ENCODE data around the gene C12orf57.
"Not testable (repeated sequence)": the region's sequence is repeated elsewhere in the genome, so short reads cannot be mapped to it uniquely, and the experiment has no call there.

The C12orf57 gene, protein sequence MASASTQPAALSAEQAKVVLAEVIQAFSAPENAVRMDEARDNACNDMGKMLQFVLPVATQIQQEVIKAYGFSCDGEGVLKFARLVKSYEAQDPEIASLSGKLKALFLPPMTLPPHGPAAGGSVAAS

DNA sequence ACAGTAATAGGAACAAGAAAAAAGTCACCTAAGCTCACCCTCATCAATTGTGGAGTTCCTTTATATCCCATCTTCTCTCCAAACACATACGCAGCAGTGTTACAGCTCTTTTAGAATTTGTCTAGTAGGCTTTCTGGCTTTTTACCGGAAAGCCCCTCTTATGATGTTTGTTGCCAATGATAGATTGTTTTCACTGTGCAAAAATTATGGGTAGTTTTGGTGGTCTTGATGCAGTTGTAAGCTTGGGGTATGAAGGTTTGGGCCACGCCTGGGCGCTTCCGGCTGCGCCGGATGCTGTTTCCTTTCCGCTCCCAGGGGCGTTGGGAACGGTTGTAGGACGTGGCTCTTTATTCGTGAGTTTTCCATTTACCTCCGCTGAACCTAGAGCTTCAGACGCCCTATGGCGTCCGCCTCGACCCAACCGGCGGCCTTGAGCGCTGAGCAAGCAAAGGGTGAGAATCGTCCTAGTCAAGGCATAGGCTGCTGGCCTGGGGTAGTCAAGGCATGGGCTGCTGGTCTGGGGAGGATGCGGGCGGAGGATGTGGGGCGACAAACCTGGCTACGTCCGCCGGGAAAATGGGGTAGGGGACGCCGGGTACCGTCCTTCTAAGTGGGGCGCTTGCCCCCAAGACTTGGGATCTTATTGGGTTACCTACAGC is at the start of gene C12orf57, which contains the start of gene RNU7-1:
TSS of gene C12orf57 (plus strand) at position 301 of the 659 bp plus-strand sequence. CDS start at position 401, 100 bp downstream.
TSS of gene RNU7-1 (plus strand) at position 95 of the 659 bp plus-strand sequence.
- DNase-seq: peak; percentile 99

DNA sequence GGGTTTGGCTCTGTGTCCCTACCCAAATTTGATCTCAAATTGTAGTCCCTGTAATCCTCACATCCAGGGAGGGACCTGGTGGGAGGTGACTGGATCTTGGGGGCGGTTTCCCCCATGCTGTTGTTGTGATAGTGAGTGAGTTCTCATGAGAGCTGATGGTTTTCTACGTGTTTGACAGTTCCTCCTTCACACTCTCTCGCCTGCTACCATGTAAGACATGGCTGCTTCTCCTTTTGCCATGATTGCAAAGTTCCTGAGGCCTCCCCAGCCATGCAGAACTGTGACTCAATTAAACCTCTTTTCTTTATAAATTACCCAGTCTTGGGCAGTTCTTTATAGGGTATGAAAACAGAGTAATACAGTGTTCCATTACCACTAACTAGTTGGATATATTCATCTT is 49.5 kb upstream of the C12orf57 start:
- no peak for DNase-seq

DNA sequence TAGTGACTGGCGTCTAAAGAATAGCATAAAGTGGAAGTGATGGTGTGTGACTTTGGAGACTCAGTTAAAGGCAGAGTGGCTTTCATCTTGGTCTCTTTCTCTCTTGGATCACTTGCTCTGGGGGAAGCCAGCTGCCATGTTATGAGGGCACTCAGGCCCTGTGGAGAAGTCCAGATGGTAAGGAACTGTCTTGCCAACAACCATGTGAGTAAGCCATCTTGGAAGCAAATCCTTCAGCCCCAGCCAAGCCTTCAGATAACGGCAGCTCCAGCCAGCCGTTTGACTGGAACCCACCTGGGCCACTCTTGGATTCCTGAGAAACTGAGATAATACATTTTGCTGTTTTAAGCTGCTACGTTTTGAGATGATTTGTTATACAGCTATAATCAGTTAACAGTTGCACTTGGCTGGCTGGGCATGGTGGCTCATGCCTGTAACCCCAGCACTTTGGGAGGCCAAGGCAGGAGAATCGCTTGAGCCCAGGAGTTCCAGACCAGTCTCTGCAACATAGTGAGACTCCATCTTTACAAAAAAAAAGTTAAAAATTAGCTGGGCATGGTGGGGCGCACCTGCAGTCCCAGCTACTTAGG is 46.9 kb upstream of the C12orf57 start:
- DNase-seq: no peak

DNA sequence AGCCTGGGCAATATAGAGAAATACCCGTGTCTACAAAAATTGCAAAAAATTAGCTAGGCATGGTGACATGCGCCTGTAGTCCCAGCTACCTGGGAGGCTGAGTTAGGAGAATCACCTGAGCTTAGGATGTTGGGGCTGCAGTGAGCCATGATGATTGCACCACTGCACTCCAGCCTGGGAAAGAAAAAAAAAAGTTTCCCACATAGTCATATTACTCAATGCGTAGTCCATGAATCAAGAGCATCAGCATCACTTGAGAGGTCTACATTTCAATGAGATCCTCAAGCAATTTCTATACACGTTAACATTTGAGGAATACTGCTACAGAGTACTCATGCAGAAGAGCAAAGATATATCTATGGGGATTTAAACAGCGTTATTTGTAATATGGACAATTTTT is 44.4 kb upstream of the C12orf57 start:
- no peak for DNase-seq

DNA sequence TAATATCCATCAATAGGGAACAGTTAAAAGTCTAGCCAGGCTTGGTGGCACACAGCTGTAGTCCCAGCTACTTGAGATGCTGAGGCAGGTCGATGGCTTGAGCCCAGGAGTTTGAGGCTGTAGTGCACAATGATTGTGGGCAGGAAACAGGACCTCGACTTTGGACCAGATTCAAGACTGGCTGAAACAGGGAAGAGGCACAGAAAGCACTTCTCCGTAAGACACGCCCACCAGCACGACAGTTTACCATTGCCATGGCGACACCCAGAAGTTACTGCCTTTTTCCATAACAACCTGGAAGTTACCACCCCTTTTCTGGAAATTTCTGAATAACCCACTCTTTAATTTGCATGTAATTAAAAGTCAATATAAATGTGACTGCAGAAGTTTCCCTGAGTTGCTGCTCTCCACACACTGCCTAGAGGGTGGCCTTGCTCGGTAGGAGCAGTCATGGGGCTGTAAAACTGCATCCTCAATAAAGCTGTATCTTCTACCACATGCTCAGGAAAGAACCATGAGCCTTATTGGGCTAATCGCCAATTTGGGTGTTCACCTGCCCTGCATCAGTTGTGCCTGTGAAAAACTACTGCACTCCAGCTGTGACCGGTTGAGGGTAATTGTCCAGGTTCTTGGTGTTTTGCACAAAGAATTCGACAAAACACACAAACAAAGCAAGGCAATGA is 43.8 kb upstream of the C12orf57 start:
- DNase-seq: no peak

DNA sequence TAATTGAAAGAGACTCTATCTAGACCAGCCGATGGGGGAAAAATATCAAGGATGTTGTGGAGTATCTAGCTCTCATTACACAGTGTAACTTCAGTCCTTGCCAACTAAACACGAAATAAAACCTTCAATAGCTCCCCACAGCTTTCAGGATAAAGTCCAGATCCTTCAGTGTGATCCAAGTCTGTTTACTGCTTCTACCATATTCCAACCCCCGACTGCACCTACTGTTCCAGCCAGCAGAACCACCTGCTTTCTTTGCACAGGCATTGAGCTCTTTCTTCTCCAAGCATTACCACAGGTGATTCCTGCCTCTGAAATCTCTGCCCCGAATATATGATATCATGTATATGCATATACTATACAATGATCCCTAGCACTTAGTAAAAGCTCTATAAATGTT is 41.4 kb upstream of the C12orf57 start:
- DNase-seq: no peak

DNA sequence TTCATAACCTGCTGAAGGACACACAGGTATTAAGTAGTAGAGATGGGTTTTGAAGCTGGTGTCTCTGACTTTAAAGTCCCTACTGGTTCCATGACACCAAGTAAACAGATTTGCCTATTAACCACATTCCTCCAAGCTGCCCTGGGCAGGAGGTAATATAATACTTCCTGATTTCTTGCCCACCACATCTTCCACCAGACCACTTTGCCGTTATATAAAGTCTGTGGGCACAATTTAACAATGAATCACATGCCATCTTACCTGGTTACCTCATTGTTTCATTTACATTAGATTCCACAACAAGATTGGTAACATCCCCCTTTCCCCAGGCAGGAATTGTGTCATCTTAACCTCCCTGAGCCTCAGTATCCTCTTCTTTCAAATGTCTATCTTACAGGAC is 40.1 kb upstream of the C12orf57 start:
- DNase-seq: no peak

DNA sequence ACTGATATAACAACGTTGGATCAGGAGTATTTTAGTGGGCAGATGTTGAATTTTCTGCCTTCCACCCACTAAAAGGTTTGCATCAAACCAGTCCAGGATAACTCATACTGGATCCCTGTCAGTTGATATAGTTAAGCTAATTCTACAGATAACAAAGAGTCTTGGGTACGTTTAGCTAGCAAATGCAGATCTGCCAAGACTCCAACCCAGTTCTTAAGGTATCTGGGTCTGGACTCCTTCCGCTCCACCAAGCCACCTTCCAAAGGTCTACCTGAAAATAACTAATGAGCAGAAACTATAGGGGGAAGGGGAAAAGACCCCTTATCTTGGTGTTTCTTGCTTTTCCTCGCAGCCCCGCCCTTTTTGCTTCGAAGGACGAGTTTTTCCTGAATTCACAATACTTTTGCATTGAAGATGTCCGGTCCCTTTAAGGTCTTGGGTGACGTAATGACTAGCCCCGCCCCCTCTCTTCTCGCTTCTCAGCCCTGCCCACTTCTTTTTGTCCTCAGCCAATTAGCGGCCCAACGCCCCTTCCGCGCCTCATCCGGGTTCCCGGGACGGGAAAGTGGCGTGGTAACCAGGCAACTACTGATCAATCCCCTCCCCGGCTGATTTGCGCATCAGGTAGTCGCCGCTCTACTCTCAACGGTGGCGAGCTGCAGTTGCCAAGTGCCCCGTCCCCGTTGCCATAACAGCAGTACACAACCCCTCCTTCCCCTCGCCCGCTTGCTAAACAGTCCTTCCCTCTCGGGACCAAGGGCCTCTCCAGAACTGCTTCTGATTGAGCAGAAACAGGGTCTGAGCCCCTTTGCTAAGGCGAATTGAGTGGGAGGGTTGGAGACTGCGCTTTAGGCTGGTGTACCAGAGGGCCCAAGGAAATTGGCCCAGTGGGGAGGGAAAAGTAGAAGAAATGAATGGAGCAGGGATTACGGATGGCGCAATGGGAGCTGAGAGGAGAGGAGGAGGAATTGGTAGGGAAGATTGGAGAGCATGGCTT is 39.2 kb upstream of the C12orf57 start, which contains the start of gene LRRC23:
TSS of gene LRRC23 (plus strand) at position 543 of the 997 bp plus-strand sequence. CDS start 812 bp downstream, outside the sequence.
- DNase-seq: peak; percentile 100

DNA sequence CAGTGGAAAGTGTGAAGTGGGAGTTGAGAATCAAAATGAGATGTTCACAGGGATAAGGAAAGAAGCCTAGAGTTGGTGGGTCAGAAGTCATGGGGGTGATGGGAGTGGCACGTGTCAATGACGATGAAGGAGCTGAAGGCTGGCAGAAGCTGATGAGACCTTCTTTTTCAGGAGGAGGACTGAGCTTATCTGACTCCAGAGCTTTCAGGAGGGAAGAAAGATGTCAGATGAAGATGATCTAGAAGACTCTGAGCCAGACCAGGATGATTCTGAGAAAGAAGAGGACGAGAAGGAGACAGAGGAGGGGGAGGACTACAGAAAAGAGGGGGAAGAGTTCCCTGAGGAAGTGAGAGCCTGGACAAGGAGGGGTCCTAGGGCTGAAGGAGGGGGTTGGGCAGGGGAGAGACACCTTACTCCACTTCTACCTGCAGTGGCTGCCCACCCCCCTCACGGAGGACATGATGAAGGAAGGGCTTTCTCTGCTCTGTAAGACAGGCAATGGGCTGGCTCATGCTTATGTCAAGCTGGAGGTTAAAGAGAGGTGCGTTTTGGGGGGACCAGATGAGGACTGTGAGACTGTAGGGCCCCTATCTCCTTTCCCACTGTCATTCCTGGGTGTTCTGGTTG is 38.3 kb upstream of the C12orf57 start:
- no peak for DNase-seq

DNA sequence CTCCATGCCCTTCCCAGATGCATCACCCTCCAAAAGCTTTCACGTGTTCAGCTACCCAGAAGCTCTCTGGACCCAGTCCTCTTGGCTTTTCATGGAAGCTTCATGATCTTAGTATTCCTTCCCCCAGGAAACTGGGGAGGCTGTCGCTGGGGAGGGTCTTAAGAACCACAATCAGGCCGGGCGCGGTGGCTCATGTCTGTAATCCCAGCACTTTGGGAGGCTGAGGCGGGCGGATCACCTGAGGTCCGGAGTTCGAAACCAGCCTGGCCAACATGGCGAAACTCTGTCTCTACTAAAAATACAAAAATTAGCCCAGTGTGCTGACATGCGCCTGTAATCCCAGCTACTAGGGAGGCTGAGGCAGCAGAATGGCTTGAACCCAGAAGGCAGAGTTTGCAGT is 35.7 kb upstream of the C12orf57 start:
- not testable (repeated sequence) for DNase-seq

DNA sequence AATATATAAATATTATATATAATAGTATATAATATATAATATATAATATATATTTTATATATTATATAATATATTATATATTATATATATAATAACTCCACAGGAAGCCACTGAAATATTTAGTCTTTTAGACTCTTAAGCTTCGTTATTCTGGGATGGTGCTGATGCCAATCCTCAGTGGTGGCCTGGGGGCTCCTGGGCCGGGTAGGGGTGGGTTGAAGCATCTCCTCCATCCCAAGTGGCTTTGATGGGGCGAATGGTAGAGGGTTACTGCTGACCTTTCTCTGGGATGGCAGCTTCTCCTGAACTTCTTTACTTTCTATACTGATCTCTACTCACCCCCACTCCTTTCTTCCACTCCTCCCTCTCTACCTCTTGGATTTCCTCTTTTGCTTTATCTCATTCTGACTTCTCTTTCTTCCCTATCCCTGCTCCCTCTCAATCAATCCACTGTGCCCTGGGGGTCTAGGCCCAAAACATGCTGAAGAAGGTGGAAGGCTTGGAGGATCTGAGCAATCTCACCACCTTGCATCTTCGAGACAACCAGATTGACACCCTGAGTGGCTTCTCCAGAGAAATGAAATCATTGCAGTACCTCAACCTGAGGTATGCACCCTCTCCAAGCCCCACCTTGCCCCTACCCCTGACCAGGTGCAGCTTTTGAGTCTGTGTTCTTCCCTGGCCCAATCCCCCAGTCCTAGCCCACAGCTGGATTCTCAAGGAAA is 34.2 kb upstream of the C12orf57 start:
- DNase-seq: no peak

DNA sequence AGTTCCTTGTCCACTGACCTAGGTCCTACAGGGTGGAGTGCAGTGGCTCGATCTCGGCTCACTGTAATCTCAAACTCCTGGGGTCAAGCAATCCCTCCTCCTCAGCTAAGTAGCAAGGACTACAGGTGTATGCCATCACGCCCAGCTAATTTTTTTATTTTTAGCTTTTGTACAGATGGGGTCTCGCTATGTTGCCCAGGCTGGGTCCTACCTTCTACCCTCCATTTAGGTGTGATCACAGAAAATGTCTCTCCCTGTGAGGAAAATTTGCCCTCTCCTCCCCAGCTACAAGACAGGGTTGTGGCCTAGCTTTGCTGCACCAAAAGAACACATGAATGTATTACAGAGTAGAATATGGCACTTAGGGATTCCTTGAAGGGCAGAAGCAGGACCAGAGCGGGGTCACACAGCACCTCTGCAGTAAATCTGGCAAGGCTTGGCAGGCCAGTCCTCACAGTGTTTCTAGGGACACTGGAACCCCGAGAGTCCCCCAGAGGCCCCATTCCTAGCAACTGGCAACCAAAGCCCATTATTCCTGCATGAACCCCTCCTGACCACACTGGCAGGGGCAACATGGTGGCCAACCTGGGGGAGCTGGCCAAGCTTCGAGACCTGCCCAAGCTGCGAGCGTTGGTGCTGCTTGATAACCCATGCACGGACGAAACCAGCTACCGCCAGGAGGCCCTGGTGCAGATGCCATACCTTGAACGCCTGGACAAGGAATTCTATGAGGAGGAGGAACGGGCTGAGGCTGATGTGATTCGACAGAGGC is 31.5 kb upstream of the C12orf57 start:
- DNase-seq: no peak

DNA sequence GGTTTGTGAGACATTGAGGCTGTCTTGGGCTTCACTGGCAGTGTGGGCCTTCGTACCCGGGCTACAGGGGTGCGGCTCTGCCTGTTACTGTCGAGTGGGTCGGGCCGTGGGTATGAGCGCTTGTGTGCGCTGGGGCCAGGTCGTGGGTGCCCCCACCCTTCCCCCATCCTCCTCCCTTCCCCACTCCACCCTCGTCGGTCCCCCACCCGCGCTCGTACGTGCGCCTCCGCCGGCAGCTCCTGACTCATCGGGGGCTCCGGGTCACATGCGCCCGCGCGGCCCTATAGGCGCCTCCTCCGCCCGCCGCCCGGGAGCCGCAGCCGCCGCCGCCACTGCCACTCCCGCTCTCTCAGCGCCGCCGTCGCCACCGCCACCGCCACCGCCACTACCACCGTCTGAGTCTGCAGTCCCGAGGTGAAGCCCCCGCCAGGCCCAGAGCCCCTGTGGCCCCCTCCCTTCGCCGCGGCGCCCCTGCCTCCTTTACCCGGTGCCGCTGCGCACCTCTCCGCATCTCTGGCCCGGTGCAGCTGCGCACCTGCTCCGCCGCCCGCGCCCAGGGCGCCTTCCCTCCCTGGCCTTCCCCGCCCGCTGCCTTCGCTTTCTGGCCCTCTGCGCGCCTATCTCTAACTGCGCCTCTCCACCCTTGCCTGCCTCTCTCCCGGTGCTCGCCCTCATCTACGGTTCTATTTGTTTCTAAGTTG is 29.4 kb upstream of the C12orf57 start, which contains the start of gene ENO2:
TSS of gene ENO2 (plus strand) at position 335 of the 701 bp plus-strand sequence. CDS start 1,253 bp downstream, outside the sequence.
- peak; percentile 85 for DNase-seq

DNA sequence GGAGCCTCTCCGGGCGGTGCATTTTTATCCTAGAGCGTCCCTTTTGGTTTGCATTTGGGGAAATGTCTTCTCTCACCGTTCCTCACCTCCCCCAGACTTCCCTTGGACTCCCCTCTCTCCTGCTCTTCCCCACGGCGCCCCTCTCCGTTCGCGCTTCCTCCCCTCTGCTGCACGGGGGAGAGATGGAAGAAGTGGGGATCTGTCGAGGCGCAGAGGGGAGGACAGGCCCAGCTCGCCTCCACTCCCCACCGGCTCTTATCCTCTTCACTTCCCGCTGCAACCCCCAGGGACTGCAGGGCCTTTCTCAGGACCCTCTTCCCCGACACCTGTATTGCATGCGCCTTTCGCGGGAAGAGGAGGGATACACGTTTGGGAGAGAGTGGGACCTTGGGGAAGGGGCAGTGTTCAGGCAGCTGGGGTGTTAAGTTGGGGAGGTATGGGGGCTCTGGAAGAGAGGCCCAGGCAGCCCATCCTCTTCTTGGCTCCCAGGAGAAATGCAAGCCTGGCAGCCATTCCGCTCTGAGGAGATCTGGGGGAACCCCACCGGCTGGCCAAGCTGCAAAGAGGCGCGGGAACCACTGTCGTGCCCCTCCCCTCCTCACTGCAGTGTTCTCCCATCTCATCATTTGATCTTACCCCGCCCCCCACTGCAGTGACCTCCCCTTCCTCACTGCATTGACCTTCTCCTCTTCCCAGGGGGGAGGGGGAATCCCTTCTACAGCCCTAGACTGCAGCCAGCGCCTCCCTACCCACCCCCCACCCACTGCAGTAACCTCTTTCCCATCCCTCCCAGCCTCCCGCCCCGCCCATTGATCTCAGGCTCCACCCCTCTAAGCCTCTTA is 28.7 kb upstream of the C12orf57 start:
- no peak for DNase-seq

DNA sequence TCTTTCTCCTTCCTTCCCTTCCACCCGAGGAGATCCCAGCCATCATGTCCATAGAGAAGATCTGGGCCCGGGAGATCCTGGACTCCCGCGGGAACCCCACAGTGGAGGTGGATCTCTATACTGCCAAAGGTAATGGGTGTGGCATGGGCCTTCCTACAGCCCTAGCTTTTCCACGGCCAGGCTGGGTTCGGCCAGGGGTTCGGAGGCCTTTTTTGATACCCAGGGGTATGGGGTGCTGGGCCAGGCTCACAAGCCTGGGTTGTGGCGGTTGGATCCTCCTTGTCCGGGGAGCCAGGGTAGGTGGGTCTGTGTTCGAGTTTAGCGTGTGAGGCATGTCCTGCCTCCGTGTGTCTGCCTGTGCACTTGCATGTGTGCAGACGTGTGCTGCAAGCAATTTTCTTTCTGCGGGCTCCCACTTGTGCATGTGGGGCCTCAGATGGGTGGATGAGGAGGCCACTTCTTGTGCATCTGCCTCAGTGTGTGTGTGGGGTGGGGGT is 28.0 kb upstream of the C12orf57 start:
- no peak for DNase-seq

DNA sequence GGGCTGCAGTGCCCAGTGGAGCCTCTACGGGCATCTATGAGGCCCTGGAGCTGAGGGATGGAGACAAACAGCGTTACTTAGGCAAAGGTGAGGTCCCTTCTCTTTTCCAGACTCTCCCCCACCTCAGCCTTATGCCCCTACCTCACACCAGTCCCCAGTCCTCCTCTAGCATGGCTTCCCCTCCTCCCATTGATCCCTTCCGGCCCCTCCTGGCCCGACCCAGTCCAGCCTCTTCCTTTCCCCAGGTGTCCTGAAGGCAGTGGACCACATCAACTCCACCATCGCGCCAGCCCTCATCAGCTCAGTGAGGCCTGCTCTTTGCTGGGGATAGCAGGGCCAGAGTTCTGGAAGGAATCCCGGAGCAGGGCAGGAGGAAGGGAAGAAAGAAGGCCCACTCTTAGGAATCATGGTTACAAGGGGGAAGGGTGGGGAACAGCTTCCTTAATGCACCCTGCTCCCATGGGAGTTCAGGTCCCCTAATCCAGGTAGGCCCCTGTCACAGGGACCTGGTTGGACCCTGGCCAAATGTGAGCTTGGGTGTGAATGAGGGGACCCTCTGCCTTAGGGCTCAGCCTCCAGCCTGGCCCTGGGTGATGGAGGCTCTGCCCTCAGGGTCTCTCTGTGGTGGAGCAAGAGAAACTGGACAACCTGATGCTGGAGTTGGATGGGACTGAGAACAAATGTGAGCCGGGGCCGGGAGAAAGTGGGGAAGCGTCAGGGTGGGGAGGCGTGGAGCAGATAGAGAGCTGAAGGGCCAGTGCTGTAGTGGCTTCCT is 27.2 kb upstream of the C12orf57 start:
- DNase-seq: no peak

DNA sequence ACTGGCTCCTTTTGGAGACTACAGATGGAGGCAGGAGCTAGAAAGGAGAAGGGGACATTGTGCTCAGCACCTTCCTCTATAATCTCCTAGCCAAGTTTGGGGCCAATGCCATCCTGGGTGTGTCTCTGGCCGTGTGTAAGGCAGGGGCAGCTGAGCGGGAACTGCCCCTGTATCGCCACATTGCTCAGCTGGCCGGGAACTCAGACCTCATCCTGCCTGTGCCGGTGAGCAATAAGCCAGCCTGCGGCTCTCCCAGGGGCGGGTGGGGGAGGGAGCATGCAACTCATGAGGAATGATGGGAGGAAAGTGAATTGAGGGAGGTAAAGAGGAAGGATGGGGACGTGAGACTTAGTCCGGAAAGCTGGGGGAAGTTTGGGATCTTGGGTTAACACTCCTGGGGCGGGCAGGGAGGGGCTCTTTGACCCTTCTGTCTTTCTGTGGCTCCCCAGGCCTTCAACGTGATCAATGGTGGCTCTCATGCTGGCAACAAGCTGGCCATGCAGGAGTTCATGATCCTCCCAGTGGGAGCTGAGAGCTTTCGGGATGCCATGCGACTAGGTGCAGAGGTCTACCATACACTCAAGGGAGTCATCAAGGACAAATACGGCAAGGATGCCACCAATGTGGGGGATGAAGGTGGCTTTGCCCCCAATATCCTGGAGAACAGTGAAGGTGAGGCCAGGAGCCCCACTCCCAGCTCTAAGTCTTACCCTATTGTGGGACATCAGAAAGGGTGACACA is 26.2 kb upstream of the C12orf57 start:
- DNase-seq: peak; percentile 83

All from islet precursor cell (in vitro differentiated cells).